Skin of body (tissue), 2 donors: Measurements from ENCODE around the gene PADI2. TPM values are rescaled to one million over a fixed set of nuclear protein-coding genes. Genes with fewer than 3 reads are reported as not detected.

Source experiments
- DNase-seq: peaks from one replicate; lab custom pipeline; 2025; lab: John Stamatoyannopoulos, UW
- total RNA-seq: library from RNA; depleted of rRNA; stranded (reverse); fragments of >200 nt; gene quantifications from one replicate; pipeline ENCODE4 v1.2.3, GENCODE V29; 2014

PADI2 gene
- total RNA-seq, 1 donor from 2014 or later = 11.8 TPM

GRCh38 chr1:17023573-17023972, 95.7 kb downstream of the PADI2 start:
- no peak for DNase-seq

- DNase-seq = no peak
Measured at GRCh38 chr1:17023102-17023501, 96.1 kb downstream of the PADI2 start.

- no peak for DNase-seq
Measured at GRCh38 chr1:17021896-17022295, 97.4 kb downstream of the PADI2 start.

- no peak for DNase-seq
Measured at GRCh38 chr1:17020502-17020901, 98.7 kb downstream of the PADI2 start.

GRCh38 chr1:17018849-17019248, 100.4 kb downstream of the PADI2 start:
- DNase-seq = no peak

- no peak for DNase-seq
Measured at GRCh38 chr1:17017435-17017834, 101.8 kb downstream of the PADI2 start.

Other genes starting within 250 kb of the PADI2 start
- 34,682 TPM for gene RNU1-2, start 223.5 kb downstream of the PADI2 start, total RNA-seq
- 21.8 TPM for gene CROCC, start 197.5 kb downstream of the PADI2 start, total RNA-seq
- 38.3 TPM for gene MFAP2, start 138.8 kb downstream of the PADI2 start, total RNA-seq
- 11.6 TPM for gene ATP13A2, start 107.5 kb downstream of the PADI2 start, total RNA-seq
- 62.9 TPM for gene SDHB, start 65.4 kb downstream of the PADI2 start, total RNA-seq
- gene PADI1, start 85.7 kb upstream of the PADI2 start, total RNA-seq = 11.7 TPM
- 15.8 TPM for gene PADI3, start 129.6 kb upstream of the PADI2 start, total RNA-seq
- gene PADI4, start 188.7 kb upstream of the PADI2 start, total RNA-seq = 10.4 TPM